Putamen (tissue), 1 donor: ENCODE results near the gene SMAP1.
"Not testable (repeated sequence)": the region's sequence is repeated elsewhere in the genome, so short reads cannot be mapped to it uniquely, and the experiment has no call there.

Experiments
- DNase-seq: peaks from one replicate; pipeline ENCODE4 v3.0.0-alpha.2; 2016; ENCODE audit warnings: low spot score

The SMAP1 gene

GRCh38 chr6:70742462-70742861 lies 74.8 kb downstream of the SMAP1 start:
- DNase-seq: not testable (repeated sequence)

DNA sequence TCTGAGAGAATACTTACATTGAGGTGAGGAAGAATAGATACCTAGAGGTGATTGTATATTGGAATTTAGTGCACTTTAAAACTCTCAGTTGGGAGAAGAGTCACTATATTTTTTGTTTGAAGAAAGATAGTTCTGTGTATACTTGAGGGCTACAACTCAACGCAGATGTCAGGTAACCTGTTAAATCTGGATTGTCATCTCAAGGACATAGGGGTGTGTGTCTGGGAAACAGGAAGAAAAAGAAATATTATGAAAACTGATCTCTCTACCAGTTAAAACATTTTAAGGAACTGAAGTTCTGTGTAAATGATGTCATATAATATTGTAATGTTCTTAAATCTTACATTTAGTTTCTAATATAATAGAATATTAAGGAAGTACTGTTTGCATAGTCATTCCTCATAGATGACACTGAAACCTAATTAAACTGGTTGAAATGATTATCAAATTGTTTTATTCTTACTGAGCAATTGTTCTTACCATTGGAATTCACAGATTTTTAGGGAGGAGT lies 86.2 kb downstream of the SMAP1 start:
- DNase-seq: no peak

DNA sequence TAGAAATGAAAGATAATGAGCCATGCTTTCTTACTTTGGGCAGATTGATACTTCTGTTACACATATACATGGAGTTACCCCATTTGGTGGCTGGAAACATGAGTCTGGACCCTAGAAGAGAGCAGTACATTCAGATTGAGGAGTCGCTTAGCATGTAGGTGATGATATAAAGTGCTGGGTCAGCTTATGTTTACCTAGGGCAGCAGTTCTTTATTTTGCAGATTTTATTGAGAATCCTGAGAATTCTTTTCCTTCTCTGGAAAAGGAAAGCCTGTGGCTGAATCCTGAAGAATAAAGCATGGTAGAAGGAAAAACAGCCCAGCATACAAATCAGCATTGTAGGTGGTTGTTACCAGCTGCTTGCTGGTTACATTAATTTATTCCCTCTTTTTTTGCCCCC lies 91.2 kb downstream of the SMAP1 start:
- no peak for DNase-seq

GRCh38 chr6:70763754-70764510 lies 96.2 kb downstream of the SMAP1 start:
- DNase-seq: no peak

DNA sequence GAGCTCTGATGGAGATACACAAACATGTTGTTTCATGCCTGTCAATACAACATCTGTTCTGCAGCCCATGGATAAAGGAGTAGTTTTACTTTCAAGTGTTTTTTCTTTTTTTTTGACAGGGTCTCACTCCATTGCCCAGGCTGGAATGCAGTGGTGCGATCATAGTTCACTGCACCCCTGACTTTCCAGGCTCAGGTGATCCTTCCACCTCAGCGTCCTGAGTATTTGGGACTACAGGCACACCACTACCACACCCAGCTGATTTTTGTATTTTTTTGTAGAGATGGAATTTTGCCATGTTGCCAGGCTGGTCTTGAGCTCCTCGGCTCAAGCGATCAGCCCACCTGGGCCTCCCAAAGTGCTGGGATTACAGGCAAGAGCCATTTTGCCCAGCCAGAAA lies 97.0 kb downstream of the SMAP1 start:
- DNase-seq: no peak

DNA sequence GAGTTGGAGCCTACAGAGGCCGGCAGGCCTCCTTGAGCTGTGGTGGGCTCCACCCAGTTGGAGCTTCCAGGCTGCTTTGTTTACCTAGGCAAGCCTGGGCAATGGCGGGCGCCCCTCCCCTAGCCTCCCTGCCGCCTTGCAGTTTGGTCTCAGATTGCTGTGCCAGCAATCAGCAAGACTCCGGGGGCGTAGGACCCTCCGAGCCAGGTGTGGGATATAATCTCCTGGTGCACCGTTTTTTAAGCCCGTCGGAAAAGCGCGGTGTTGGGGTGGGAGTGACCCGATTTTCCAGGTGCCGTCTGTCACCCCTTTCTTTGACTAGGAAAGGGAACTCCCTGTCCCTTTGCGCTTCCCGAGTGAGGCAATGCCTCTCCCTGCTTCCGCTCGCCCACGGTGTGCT lies 103.7 kb downstream of the SMAP1 start:
- DNase-seq: not testable (repeated sequence)

- DNase-seq: no peak
Observed at GRCh38 chr6:70779934-70780333, 112.3 kb downstream of the SMAP1 start.

GRCh38 chr6:70790483-70791224 lies 123.0 kb downstream of the SMAP1 start:
- DNase-seq: no peak

DNA sequence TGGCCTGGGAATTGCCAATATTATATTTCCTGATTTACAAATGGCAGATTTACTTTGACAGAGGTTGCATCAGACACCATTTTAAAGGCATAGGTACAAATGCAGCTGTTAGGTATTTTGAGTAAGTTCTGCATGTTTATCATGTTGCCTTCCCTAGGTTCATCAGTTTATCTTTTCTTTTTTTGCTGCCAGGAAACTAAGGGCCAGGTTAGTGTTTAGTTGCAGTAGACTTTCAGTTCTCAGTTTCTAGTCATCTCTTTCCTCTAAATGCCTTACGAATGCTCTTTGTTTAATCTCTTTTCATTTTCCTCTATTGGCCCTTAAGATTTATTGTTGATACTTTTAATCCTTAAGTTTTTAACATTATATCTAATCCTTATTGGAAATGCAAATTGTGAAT lies 129.9 kb downstream of the SMAP1 start:
- no peak for DNase-seq

DNA sequence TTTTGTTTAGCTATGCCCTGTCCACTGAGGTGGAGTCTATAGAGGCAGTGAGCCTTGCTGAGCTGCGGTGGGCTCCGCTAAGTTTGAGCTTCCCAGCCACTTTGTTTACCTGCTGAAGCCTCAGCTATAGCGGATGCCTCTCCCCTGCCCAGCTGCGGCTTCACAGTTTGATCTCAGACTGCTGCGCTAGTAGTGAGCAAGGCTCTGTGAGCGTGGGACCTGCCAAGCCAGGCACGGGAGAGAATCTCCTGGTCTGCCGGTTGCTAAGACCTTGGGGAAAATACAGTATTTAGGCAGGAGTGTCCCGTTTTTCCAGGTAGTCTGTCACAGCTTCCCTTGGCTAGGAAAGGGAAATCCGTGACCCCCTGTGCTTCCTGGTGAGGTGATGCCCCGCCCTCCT lies 138.4 kb downstream of the SMAP1 start:
- DNase-seq: no peak

GRCh38 chr6:70811788-70812187 lies 144.1 kb downstream of the SMAP1 start:
- no peak for DNase-seq

- no peak for DNase-seq
Observed at GRCh38 chr6:70813885-70814284, 146.2 kb downstream of the SMAP1 start.

DNA sequence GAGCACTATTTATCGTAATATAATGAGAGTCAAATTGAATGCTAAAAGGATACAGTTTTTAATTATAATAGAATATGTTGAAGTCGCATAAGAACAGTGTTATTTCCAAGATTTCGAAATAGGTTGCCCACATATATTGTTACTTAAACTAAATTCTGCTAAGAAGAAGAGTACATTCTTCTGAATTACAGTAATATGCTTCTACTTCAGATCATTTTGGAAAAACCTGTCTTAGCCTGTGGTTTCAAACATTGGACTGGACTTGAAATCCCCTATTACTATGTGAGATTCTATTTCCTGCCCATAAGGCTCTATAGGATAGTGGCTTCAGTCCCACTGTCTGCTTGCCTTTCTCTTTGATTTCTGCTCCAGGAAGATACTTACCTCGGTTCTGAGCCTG lies 152.0 kb downstream of the SMAP1 start:
- no peak for DNase-seq

- no peak for DNase-seq
Observed at GRCh38 chr6:70820778-70821177, 153.1 kb downstream of the SMAP1 start.

DNA sequence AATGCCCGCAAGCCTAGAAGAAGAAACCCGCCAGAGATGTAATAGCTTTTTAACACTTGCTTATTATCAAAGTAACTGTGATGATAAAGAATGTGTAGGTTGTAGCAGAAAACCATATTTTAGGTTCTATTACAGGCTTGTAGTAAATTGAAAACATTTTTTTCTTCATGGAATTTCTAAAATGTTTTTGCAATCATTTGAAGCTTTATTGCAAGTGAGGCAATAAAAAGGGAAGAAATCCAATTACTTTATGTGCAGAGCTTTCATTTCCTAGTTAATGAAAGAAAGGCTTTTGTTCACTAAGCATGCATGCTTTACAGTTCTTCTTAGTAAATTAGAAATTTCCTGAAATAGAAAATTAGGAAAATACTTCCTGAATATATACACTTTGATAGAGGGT lies 154.1 kb downstream of the SMAP1 start:
- no peak for DNase-seq

GRCh38 chr6:70823651-70824050 lies 156.0 kb downstream of the SMAP1 start:
- DNase-seq: no peak

- DNase-seq: no peak
Observed at GRCh38 chr6:70831427-70831826, 163.7 kb downstream of the SMAP1 start.

GRCh38 chr6:70834520-70834919 lies 166.8 kb downstream of the SMAP1 start:
- DNase-seq: no peak

GRCh38 chr6:70838907-70839285 lies 171.2 kb downstream of the SMAP1 start:
- no peak for DNase-seq

DNA sequence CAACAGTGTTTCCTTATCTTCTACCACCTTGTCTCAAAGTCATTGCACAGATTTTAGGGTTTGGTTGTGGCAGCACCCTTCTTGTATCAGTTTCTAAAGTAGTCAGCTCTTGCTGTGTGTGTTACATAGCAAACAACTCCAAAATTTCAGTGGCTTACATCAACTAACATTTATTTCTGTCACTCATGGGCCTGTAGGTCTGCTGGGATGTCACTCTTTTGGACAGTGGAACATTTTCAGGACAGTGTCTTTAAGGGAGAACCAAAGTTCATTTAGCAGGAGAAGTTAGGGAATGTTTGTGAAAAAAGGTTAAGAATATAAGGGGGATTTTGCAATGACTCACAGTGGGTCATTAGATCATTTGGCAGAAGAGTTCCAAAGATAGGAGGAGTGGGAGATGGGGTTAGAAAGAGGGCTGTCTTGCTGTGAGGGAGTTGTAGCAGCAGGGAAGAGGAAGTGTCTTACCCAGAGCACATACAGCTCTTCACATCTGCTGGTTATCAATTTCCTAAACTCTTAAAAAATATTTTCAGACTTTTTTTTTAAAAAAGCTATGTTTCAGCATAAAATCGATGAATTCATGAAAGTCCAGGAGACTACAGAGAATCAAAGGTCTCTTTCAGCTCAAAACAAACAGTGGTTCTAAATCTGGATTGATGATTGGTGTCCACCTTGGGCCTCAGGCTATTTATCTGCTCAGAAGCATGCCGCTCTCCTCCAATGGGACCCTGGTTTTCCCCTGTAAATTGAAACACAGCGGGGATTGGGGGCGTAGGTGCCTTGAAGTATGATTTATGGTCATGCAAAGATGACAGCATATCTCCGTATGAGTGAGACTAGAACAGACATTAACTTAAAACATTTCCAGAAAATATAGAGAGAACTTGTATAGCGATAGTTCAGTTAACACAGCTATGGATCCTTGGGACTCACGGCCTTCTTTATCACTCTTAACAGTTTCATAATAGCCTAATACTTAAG lies 171.9 kb downstream of the SMAP1 start:
- no peak for DNase-seq

GRCh38 chr6:70841112-70841511 lies 173.4 kb downstream of the SMAP1 start:
- no peak for DNase-seq

DNA sequence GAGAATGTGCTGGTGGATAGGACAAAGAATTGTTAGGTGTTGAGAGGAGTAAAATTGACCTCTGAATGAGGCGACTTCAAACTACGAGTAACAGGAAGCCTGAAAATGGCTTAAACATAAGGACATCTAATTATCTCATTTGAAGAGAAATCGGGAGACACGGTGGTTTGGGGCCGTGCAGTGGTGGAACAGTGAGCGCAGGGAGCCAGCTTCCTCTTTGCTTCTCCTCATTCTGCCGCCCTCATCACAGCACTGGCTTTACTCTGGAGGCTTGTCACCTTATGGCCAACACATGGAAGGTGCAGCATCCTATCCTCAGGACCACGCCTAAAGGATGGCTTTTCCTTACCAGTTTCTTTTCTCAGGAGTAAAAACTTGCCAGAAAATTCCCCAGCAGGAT lies 174.9 kb downstream of the SMAP1 start:
- DNase-seq: no peak
